Fibroblast of lung (primary cell): ENCODE data around the gene DHX58.

Experiments used
- EZH2 ChIP-seq: IDR thresholded peaks from 2 replicates; pipeline ENCODE4 v1.5.1; 2012; ENCODE audit warnings: low read length, control low read depth, mild to moderate bottlenecking; ENCODE audit errors: missing control alignments
- TF ChIP-seq, protein P1 (sequence below), 2 donors: IDR thresholded peaks in 1 of 2; conservative IDR thresholded peaks in 1 of 2; 1 replicate in 1 of 2; 2 replicates in 1 of 2; pipeline ENCODE4 v1.5.1; 2011 to 2012; ENCODE audit warnings: low read length in 2 of 2, control low read depth in 1 of 2, inconsistent platforms in 1 of 2, low read depth in 1 of 2, mild to moderate bottlenecking in 1 of 2

DNA sequence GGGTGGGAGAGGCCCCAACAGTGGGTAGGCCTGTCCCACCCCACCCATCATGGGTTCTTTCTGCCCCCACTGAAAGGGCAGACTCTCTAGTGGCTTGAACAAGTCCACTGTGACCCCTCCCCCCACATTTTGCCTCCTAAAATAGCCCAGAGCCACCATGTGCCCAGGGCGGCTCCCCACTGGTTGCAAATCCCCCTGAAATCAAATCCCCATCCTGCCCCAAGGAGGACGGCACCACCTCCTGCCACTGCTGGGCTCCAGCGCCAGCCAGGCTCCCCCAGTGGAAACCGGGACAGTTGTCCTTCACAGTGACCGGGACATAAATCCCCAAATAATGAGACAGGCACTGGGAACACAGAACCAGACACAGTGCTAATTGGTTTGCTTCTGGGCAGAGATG lies 34.8 kb downstream of the DHX58 start:
- TF ChIP-seq, protein P1, sequence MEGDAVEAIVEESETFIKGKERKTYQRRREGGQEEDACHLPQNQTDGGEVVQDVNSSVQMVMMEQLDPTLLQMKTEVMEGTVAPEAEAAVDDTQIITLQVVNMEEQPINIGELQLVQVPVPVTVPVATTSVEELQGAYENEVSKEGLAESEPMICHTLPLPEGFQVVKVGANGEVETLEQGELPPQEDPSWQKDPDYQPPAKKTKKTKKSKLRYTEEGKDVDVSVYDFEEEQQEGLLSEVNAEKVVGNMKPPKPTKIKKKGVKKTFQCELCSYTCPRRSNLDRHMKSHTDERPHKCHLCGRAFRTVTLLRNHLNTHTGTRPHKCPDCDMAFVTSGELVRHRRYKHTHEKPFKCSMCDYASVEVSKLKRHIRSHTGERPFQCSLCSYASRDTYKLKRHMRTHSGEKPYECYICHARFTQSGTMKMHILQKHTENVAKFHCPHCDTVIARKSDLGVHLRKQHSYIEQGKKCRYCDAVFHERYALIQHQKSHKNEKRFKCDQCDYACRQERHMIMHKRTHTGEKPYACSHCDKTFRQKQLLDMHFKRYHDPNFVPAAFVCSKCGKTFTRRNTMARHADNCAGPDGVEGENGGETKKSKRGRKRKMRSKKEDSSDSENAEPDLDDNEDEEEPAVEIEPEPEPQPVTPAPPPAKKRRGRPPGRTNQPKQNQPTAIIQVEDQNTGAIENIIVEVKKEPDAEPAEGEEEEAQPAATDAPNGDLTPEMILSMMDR (conservative IDR thresholded peaks at IDR 0.05 in 1 of 2, IDR thresholded peaks at IDR 0.05 in 1 of 2; ENCODE audit: low read depth in 1 of 2, low read length in 2 of 2) = no peak
- TF ChIP-seq EZH2 = no peak
